ENCODE data around the gene TEX38.

DNA sequence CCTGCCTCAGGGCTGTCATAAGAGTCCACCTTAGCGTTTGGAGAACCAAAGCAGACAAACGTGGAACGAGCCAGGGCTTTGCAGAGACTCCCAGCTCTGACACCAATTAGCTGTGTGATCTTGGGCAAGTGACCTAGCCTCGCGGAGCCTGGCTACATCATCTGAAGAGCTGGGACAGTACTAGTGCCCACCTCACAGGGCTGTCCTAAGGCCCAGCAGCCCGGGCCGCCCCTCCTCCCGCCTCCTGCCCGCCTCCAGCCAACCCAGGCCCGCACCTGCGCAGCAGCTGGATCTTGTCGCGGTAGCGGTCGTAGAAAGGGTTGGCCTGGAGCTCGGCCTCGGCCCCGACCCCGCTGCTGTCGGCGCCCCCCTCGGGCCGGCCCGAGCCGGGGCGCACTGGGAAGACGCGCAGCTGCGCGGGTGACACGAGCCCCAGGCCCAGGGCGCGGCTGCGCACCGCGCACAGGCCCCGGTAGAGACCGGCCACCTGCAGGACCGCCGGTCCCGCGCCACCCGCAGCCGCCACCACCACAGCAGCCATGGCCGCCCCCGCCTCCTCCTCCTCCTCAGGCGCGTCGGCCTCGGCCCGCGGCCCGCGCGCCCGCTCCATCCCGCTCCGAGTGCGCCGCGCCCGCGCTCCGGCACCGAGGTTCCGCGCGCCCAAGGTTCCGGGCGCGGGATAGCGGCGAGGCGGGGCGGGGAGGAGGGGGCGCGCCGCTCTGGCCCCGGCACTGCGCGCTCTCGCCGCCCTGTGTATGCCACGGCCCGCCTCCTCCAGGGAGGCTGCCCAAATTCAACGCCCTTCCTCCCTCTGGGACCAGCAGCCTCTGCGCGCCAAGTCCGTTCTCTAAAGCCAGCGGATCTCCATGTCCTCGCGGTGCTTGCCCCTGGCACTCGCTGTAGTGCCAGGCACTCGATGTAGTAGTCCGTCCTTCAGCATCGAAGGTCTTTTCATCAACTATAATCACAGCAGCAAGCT lies 3.6 kb upstream of the TEX38 start, which contains the start of gene ATPAF1:
- TF ChIP-seq, protein P1, sequence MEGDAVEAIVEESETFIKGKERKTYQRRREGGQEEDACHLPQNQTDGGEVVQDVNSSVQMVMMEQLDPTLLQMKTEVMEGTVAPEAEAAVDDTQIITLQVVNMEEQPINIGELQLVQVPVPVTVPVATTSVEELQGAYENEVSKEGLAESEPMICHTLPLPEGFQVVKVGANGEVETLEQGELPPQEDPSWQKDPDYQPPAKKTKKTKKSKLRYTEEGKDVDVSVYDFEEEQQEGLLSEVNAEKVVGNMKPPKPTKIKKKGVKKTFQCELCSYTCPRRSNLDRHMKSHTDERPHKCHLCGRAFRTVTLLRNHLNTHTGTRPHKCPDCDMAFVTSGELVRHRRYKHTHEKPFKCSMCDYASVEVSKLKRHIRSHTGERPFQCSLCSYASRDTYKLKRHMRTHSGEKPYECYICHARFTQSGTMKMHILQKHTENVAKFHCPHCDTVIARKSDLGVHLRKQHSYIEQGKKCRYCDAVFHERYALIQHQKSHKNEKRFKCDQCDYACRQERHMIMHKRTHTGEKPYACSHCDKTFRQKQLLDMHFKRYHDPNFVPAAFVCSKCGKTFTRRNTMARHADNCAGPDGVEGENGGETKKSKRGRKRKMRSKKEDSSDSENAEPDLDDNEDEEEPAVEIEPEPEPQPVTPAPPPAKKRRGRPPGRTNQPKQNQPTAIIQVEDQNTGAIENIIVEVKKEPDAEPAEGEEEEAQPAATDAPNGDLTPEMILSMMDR (IDR thresholded peaks at IDR 0.05) = no peak
- TF ChIP-seq POLR2A (IDR thresholded peaks at IDR 0.05) = no peak
